Esophagus squamous epithelium (tissue), 4 donors: ENCODE data around the gene SLFN12.

Experiments used
- POLR2A ChIP-seq, 4 donors: fragments of 450-650 bp; IDR thresholded peaks; one replicate each; pipeline ENCODE4 v1.6.1; 2017; ENCODE audit warnings: antibody characterized with exemption in 4 of 4, mild to moderate bottlenecking in 4 of 4, moderate library complexity in 3 of 4
- TF ChIP-seq, protein P1 (sequence below), 6 experiments: fragments of 450-650 bp in 4 of 6; fragments of 200-600 bp in 2 of 6; sonication (generic) in 2 of 6; IDR thresholded peaks; one replicate each; pipeline ENCODE4 v1.5.1; 2016 to 2019; ENCODE audit warnings: antibody characterized with exemption in 6 of 6, mild to moderate bottlenecking in 4 of 6, moderate library complexity in 4 of 6

DNA sequence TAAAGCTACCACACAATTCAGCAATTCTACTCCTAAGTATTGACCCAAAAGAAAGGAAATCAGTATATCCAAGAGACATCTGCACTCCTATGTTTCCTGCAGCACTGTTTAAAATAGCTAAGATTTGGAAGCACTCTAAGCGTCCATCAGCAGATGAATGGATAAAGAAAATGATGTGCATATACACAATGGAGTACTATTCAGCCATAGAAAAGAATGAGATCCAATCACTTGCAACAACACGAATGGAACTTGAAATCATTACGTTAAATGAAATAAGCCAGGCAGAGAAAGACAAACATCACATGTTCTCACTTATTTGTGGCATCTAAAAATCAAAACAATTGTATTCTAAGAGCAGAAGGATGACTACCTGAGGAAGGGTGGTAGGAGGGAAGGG is 60.4 kb downstream of the SLFN12 start:
- no peak for TF ChIP-seq POLR2A (IDR thresholded peaks at IDR 0.05)
- TF ChIP-seq, protein P1, sequence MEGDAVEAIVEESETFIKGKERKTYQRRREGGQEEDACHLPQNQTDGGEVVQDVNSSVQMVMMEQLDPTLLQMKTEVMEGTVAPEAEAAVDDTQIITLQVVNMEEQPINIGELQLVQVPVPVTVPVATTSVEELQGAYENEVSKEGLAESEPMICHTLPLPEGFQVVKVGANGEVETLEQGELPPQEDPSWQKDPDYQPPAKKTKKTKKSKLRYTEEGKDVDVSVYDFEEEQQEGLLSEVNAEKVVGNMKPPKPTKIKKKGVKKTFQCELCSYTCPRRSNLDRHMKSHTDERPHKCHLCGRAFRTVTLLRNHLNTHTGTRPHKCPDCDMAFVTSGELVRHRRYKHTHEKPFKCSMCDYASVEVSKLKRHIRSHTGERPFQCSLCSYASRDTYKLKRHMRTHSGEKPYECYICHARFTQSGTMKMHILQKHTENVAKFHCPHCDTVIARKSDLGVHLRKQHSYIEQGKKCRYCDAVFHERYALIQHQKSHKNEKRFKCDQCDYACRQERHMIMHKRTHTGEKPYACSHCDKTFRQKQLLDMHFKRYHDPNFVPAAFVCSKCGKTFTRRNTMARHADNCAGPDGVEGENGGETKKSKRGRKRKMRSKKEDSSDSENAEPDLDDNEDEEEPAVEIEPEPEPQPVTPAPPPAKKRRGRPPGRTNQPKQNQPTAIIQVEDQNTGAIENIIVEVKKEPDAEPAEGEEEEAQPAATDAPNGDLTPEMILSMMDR (IDR thresholded peaks at IDR 0.05) = no peak
